Uterus (tissue), 4 donors: Measurements from ENCODE around the gene AAR2. TPM values are rescaled to one million over a fixed set of nuclear protein-coding genes. Genes with fewer than 3 reads are reported as not detected.

ENCODE experiments used
- DNase-seq, 2 donors: peaks; one replicate each; pipeline ENCODE4 v3.0.0-alpha.2; 2019 to 2020
- H3K27ac ChIP-seq, 2 donors: fragments of 200-600 bp; sonication (generic); 1 replicate in 1 of 2; 2 replicates in 1 of 2; pipeline ENCODE4 v1.5.1; 2016 to 2018
- H3K27me3 ChIP-seq, 2 donors: fragments of 200-600 bp; sonication (generic); one replicate each; pipeline ENCODE4 v1.5.1; 2018 to 2019; ENCODE audit warnings: control low read depth in 1 of 2
- H3K36me3 ChIP-seq, 2 donors: fragments of 200-600 bp; sonication (generic); one replicate each; pipeline ENCODE4 v1.5.1; 2019; ENCODE audit warnings: control low read depth in 1 of 2
- H3K4me1 ChIP-seq, 2 donors: fragments of 200-600 bp; sonication (generic); one replicate each; pipeline ENCODE4 v1.5.1; 2018 to 2019; ENCODE audit warnings: control low read depth in 1 of 2
- H3K4me3 ChIP-seq, 2 donors: fragments of 200-600 bp; sonication (generic); 1 replicate in 1 of 2; 2 replicates in 1 of 2; pipeline ENCODE4 v1.5.1; 2018 to 2019; ENCODE audit warnings: mild to moderate bottlenecking in 1 of 2
- H3K9me3 ChIP-seq, 2 donors: fragments of 200-600 bp; sonication (generic); one replicate each; pipeline ENCODE4 v1.5.1; 2019; ENCODE audit warnings: control low read depth in 1 of 2
- POLR2A ChIP-seq, 2 donors: fragments of 450-650 bp; IDR thresholded peaks; one replicate each; pipeline ENCODE4 v1.6.1; 2016; ENCODE audit warnings: antibody characterized with exemption in 2 of 2, mild to moderate bottlenecking in 1 of 2, moderate library complexity in 1 of 2
- intact Hi-C: fragments of 100-400 bp; cut with DNase I; formaldehyde crosslinking; loops from one replicate; pipeline ENCODE4 v1.15.1; 2023; ENCODE audit warnings: low total_unique reads
- total RNA-seq, 4 donors: library from RNA; depleted of rRNA in 3 of 4; stranded (reverse); fragments of >200 nt in 3 of 4; gene quantifications; one replicate each; pipeline versions ENCODE4 v1.1.0 to v1.2.4, GENCODE V29; 2014 to 2023
- TF ChIP-seq, protein P1 (sequence below), 4 experiments: fragments of 200-600 bp in 2 of 4; fragments of 450-650 bp in 2 of 4; sonication (generic) in 2 of 4; IDR thresholded peaks; one replicate each; pipeline ENCODE4 v1.5.1; 2016 to 2019; ENCODE audit warnings: antibody characterized with exemption in 4 of 4, mild to moderate bottlenecking in 2 of 4, moderate library complexity in 1 of 4
- donor health status: DM: yes; HTN: yes; CAD: no.

The AAR2 gene
- total RNA-seq, 4 donors from 2014 or later: 20.9 to 33.3 (median 25.2) TPM

- intact Hi-C loops: no loop called here
- Histone ChIP-seq H3K4me3 (no peak overlapping the region), H3K4me1 (no peaks in the 10 kb centered on the region), H3K27ac (no peak overlapping the region), H3K9me3 (no peaks in the 10 kb centered on the region), H3K36me3 (no peaks in the 10 kb centered on the region), H3K27me3 (no peaks in the 10 kb centered on the region)
- no peak for DNase-seq
- no peak for TF ChIP-seq POLR2A (IDR thresholded peaks at IDR 0.05)
- TF ChIP-seq, protein P1, sequence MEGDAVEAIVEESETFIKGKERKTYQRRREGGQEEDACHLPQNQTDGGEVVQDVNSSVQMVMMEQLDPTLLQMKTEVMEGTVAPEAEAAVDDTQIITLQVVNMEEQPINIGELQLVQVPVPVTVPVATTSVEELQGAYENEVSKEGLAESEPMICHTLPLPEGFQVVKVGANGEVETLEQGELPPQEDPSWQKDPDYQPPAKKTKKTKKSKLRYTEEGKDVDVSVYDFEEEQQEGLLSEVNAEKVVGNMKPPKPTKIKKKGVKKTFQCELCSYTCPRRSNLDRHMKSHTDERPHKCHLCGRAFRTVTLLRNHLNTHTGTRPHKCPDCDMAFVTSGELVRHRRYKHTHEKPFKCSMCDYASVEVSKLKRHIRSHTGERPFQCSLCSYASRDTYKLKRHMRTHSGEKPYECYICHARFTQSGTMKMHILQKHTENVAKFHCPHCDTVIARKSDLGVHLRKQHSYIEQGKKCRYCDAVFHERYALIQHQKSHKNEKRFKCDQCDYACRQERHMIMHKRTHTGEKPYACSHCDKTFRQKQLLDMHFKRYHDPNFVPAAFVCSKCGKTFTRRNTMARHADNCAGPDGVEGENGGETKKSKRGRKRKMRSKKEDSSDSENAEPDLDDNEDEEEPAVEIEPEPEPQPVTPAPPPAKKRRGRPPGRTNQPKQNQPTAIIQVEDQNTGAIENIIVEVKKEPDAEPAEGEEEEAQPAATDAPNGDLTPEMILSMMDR (IDR thresholded peaks at IDR 0.05): no peak
Measured at GRCh38 chr20:36205026-36205425, 31.3 kb upstream of the AAR2 start.

DNA sequence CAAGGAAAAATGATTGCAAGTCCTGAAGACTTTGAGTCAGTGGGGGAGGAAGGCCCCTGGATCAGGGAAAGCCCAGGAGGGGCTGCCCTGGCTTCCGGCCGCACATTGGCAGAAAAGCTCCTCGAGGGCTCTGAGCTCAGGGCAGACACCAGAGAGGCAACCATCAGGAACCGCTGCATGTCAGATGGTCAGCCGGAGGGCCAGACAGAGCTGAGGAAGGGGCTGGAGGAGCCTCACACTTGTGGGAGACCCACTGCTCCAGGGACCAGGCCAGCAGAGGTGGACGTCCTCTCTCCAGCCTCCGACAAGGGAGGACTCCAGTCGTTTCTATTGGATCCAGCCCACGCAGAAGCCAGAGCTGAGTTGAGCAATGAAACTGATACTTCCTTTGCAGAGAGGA, 30.2 kb upstream of the AAR2 start:
- H3K36me3 ChIP-seq: no peaks in the 10 kb centered on the region
- intact Hi-C loops: no loop called here

GRCh38 chr20:36206641-36207040, 29.6 kb upstream of the AAR2 start:
- no peak overlapping the region for H3K4me3 ChIP-seq
- H3K36me3 ChIP-seq: no peaks in the 10 kb centered on the region
- TF ChIP-seq, protein P1 (IDR thresholded peaks at IDR 0.05): no peak
- TF ChIP-seq POLR2A (IDR thresholded peaks at IDR 0.05): no peak
- no peaks in the 10 kb centered on the region for H3K4me1 ChIP-seq
- H3K27ac ChIP-seq: no peak overlapping the region
- no peaks in the 10 kb centered on the region for H3K27me3 ChIP-seq
- no peaks in the 10 kb centered on the region for H3K9me3 ChIP-seq
- intact Hi-C loops: no loop called here
- DNase-seq: no peak

More for the DNA sequence above, 30.2 kb upstream of the AAR2 start:
- Histone ChIP-seq H3K27me3 (no peaks in the 10 kb centered on the region), H3K27ac (no peak overlapping the region), H3K9me3 (no peaks in the 10 kb centered on the region), H3K4me3 (no peak overlapping the region), H3K4me1 (no peaks in the 10 kb centered on the region)
- DNase-seq: no peak
- TF ChIP-seq POLR2A (IDR thresholded peaks at IDR 0.05): no peak
- TF ChIP-seq, protein P1 (IDR thresholded peaks at IDR 0.05): no peak

- H3K36me3 ChIP-seq: no peaks in the 10 kb centered on the region
- H3K9me3 ChIP-seq: no peaks in the 10 kb centered on the region
- H3K4me3 ChIP-seq: no peak overlapping the region
- H3K27ac ChIP-seq: no peak overlapping the region
- no peak for DNase-seq
- intact Hi-C loops: no loop called here
- H3K27me3 ChIP-seq: no peaks in the 10 kb centered on the region
- TF ChIP-seq POLR2A (IDR thresholded peaks at IDR 0.05): no peak
- TF ChIP-seq, protein P1 (IDR thresholded peaks at IDR 0.05): no peak
- no peaks in the 10 kb centered on the region for H3K4me1 ChIP-seq
Measured at GRCh38 chr20:36207602-36208001, 28.7 kb upstream of the AAR2 start.

DNA sequence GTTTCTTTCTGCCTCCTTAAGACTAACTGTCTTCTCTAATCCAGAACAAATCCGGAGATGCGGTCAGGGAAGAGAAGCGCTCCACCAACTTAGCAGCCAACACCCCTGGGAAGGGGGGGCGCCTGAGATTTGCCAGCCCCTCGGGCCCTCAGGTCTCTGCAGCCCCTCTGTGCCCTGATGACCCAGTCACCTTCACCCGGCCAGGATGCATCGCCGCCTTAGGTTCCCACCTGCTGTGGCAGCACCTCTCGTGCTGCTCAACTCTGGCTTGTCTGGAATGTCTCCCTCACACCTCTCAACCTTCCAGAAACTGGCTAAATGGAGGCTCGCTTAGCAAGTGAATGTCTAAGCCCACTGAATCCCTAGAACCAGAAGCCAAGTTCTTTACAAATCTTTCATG, 28.0 kb upstream of the AAR2 start:
- Histone ChIP-seq H3K27ac (no peak overlapping the region), H3K9me3 (no peaks in the 10 kb centered on the region), H3K4me1 (no peaks in the 10 kb centered on the region), H3K4me3 (no peak overlapping the region), H3K36me3 (no peaks in the 10 kb centered on the region), H3K27me3 (no peaks in the 10 kb centered on the region)
- TF ChIP-seq POLR2A (IDR thresholded peaks at IDR 0.05): no peak
- TF ChIP-seq, protein P1 (IDR thresholded peaks at IDR 0.05): no peak
- intact Hi-C loops: no loop called here
- no peak for DNase-seq
